Sigmoid colon (tissue), 4 donors: ENCODE data around the gene SAMHD1.

Experiments used
- EP300 ChIP-seq, 4 donors: sonication (generic); formaldehyde crosslinking; IDR thresholded peaks; one replicate each; pipeline ENCODE4 v1.6.1; 2017; ENCODE audit warnings: antibody characterized with exemption in 4 of 4
- POLR2A ChIP-seq, 2 donors: fragments of 450-650 bp; IDR thresholded peaks; one replicate each; pipeline ENCODE4 v1.6.1; 2016; ENCODE audit warnings: antibody characterized with exemption in 2 of 2, mild to moderate bottlenecking in 2 of 2, moderate library complexity in 2 of 2
- POLR2AphosphoS5 ChIP-seq, 4 donors: sonication (generic); formaldehyde crosslinking; IDR thresholded peaks; one replicate each; pipeline ENCODE4 v1.6.1; 2017; ENCODE audit warnings: antibody characterized with exemption in 4 of 4
- TF ChIP-seq, protein P1 (sequence below), 4 experiments: fragments of 450-650 bp in 3 of 4; fragments of 200-600 bp in 1 of 4; IDR thresholded peaks; one replicate each; pipeline ENCODE4 v1.5.1; 2016 to 2019; ENCODE audit warnings: antibody characterized with exemption in 4 of 4, mild to moderate bottlenecking in 3 of 4, moderate library complexity in 2 of 4

DNA sequence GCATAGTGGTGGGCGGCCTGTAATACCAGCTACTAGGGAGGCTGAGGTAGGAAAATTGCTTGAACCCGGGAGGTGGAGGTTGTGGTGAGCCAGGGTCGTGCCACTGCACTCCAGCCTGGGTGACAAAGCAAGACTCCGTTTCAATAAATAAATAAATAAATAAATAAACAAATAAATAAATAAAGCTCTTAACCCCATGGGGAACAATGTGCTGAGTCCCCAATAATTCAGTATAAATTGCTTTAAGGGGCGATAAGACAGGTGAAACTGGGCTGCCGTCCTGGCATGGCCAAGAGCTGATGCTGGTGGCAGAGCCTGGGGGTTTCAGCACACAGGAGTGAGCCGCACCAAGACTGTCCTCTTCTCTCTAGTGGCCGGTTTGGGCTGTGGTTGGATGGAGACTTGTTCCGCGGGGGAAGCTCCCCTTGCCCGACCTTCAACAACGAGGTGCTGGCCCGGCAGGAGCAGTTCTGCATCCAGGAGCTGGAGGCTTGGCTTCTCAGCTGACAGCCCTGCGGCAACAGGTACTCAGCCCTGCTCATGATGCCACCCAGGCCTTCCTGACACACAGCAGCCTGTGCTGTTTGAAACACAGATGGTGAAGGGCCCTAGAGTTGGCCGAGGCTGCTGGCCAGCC lies 62.5 kb downstream of the SAMHD1 start:
- no peak for TF ChIP-seq EP300 (IDR thresholded peaks at IDR 0.05)
- TF ChIP-seq, protein P1, sequence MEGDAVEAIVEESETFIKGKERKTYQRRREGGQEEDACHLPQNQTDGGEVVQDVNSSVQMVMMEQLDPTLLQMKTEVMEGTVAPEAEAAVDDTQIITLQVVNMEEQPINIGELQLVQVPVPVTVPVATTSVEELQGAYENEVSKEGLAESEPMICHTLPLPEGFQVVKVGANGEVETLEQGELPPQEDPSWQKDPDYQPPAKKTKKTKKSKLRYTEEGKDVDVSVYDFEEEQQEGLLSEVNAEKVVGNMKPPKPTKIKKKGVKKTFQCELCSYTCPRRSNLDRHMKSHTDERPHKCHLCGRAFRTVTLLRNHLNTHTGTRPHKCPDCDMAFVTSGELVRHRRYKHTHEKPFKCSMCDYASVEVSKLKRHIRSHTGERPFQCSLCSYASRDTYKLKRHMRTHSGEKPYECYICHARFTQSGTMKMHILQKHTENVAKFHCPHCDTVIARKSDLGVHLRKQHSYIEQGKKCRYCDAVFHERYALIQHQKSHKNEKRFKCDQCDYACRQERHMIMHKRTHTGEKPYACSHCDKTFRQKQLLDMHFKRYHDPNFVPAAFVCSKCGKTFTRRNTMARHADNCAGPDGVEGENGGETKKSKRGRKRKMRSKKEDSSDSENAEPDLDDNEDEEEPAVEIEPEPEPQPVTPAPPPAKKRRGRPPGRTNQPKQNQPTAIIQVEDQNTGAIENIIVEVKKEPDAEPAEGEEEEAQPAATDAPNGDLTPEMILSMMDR (IDR thresholded peaks at IDR 0.05), result no peak
- no peak for TF ChIP-seq POLR2A (IDR thresholded peaks at IDR 0.05)
- TF ChIP-seq POLR2AphosphoS5 (IDR thresholded peaks at IDR 0.05), result peak in 1 of 4 donors; percentile 7
